ENCODE measurements around the gene DCLK1.

The DCLK1 gene

DNA sequence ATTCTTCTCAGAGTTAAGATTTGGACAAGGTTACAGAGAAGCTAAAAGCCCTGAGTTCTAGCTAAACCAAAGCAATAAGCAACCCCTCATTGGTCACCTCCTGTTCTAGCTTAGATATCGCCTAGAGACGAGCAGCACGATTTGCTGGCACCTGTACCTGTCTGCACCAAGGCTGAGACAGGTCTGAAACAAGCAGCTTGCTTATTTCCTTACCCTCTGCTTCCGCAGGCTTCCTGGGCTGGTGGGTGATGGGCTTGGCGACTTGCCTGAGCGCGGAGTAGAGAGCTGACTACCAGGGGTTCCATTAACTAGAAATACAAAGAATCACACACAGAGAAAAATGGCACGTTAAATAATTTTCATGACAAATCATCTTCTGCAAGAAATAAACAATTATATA, 276.9 kb downstream of the DCLK1 start:
- DNase-seq = no peak

DNA sequence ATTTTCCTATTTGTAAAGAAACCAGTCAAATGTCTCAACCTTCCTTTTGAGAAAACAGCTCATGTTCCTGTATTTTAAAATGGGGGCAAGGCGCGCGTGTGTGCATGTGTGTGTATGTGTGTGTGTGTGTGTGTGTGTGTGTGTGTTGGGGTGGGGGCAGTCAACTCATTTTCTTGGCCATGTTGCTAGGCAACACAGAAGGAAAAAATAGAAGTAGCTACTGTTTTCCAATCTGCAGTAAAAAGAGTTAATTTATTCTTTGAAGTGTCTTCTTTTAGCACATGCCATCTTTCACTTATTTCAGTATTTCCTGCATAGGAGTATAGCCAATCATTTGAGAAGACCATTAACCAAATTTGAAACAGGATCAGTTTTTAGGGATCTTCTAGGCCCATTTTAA, 279.3 kb downstream of the DCLK1 start:
- DNase-seq = no peak

DNA sequence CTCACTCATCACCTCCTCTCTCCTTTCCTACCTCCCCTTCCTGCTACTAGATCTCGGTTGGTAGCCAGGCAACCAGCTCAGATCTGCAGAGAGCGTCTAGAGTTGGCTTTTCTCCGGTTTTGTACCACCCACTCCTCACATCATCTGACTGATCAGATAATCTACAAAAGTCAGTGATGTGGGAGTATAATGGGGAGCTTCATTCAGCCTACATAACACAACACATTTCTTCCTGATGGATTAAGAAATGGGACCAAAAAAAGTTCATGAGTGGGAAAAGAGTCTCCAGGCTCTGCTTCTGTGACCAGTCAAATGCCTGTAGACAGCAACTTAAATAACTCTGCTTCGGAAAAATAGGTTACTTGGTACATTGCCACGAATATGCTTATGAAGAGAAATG, 279.8 kb downstream of the DCLK1 start:
- DNase-seq = no peak

GRCh38 chr13:35850569-35850968, 280.6 kb downstream of the DCLK1 start:
- no peak for DNase-seq

DNA sequence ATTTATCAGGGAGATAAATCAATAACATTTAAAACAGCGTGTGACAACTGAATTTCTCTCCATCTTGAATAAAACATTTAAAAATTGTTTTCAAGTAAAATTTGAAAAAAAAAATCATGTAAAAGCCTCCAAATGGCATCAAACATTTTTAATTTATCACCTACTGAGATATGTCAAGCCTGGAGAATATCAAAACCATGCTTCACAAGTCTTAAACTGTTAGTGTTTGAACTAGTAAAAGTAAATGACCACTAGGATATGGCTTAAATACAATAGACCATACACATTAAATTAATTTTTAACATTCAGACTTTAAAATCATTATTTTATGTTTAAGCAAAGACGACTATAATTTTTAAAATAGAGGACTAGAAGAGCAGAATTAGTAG, 281.9 kb downstream of the DCLK1 start:
- no peak for DNase-seq

GRCh38 chr13:35848336-35849255, 282.6 kb downstream of the DCLK1 start:
- no peak for DNase-seq

- no peak for DNase-seq
These were observed 287.9 kb downstream of the DCLK1 start for GRCh38 chr13:35843272-35843671.

- DNase-seq = no peak
These were observed 290.1 kb downstream of the DCLK1 start for GRCh38 chr13:35841060-35841521.

- DNase-seq = no peak
These were observed 291.4 kb downstream of the DCLK1 start for GRCh38 chr13:35839806-35840205.

DNA sequence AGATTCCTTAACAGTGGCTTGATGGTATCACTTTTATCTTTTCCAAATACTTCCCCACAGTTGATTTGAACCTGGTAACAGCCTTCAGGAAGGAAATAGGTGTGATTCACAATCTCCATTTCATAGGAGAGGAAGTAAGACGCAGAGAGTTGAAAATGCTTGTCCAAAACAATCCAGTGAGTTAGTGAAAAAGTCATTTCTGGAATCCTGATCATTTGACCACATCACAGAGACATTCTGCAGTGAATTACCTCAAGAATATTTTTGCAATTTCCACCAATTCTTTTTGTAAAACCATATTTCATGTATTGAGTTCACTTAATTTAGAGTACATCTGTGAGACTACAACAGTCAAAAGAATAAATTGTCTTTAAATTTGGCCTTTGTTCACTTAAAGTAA, 292.8 kb downstream of the DCLK1 start:
- DNase-seq = no peak

GRCh38 chr13:35836446-35836845, 294.7 kb downstream of the DCLK1 start:
- no peak for DNase-seq

DNA sequence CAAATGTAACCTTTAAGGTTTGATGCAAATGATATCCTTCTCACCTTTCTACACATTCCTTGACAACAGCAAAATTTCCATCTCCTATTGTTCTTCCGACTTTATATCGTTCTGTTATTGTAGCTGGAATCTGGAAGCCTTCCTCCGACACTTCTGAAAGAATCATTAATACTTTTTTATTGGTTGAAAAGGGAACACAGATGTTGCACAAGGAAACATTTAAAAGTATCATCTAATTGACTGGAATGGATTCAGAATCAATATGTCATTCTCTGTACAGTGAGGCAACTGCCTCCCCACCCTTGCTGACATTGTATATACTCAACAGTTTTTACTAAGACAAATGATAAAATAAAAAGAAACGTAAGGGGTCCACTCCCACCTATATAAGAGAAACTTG, 295.2 kb downstream of the DCLK1 start:
- no peak for DNase-seq

GRCh38 chr13:35833608-35834275, 297.4 kb downstream of the DCLK1 start:
- DNase-seq = no peak

DNA sequence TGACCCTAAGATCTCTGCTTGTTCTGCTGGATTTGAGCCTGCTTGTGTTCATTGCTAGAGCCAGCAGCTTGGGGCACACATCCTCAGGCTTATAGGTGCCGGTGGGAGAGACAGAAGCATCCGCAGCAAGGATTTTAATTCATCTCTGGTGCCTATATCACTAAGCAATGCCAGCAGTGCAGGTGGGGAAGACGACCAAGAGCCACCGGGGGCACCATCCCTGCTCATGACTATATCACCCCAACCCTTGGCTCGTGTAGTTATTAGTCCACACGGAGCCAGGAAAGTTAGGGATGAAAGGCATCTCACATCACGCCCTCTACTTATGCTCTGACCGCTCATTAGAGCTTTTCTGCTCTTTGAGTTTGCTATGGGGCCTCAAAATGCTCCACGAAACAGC, 298.2 kb downstream of the DCLK1 start:
- DNase-seq = no peak

GRCh38 chr13:35832551-35832950, 298.6 kb downstream of the DCLK1 start:
- DNase-seq = no peak

DNA sequence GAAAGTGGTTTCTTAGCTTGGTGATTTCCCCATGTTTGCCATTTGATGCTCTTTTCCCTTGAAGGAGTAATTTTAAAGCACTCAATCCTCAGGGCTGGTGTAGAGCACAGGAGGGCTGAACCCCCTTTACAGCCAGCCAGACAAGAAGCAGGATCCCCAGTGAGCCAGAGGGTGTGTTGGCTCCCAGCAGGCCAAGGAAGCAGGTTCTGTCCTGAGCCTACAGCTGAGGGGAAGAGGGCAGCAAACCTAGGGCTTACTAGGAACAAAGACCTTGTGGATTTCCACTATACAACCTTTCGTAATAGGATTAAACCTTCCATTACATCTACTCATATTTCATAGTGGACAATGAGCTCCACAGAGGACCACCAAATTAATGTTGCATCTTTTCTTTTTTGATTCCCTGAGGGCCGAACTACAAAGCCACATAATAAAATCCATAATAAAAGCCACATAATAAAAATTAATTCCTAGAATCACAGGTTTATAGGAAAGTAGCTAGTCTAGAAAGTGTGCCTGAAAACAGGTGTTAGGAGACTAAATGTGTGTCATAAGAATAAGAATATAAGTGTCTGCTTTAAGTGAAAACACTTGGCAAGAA, 300.2 kb downstream of the DCLK1 start:
- DNase-seq = no peak

DNA sequence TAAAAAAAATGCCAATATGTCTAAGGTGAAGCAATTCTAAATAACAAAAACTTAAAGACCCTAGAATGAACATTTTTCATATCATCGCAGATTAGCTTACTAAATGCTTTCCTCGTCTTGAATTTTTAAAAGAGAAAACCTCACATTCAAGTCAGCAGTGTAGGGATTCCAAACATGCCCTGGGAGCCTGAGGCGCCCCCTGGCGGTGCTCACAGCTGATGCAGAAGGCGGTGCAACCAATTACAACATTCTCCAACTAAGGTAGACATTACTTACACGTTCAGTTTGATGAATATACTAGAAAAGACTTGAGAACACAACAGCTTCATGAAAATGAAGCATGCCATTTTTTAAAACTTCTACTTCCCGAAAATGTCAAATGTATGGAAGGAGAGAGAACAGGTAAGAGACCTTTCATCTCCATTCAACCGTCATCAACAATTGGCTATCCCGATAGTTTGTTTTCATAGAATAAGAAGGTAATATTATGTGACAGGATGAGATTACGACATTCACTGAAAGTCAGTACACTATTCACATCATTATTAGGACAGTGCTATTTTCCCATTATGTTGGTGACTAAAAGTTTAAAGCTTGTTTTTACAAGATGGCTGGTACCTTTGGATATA, 304.4 kb downstream of the DCLK1 start:
- DNase-seq = no peak

- no peak for DNase-seq
These were observed 306.4 kb downstream of the DCLK1 start for GRCh38 chr13:35824825-35825224.

DNA sequence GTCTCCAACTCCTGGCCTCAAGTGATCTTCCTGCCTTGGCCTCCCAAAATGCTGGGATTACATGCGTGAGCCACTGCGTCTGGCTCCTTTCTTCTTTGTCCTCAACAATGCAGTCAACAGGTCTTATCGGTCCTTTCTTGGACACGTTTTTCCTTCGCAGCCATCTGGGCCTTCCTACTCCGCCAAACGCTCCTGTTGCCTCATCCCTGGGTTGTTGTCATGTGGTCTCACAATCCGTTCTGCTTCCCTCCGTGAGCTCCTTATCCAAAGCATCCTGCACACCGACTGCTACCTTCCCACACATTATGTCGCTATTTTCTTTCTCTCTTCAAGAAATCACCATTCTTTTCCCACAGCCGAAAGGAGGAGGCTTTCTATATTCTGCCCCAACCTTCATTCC, 306.8 kb downstream of the DCLK1 start:
- DNase-seq = no peak

GRCh38 chr13:35822666-35823065, 308.5 kb downstream of the DCLK1 start:
- DNase-seq = no peak

DNA sequence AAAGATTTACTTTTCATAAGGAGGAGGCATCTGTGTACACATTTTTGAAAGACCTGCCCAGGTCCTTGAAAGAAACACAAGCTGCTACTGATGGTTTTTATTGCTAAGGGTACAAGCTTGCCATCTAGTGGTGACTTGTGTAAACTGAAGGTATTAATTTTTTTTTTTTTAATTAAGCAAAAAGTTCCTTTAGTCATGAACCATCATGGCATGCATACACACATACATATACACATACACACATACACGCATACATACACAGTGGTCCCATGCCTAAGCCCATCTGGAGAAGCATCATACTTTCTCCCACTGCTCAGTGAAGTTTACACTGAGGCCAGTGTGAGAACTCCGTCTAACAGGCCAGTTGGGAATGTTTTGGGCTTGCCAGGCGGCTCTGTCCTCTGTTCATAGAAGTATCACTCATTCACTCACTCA, 312.5 kb downstream of the DCLK1 start:
- peak; percentile 50 for DNase-seq

DNA sequence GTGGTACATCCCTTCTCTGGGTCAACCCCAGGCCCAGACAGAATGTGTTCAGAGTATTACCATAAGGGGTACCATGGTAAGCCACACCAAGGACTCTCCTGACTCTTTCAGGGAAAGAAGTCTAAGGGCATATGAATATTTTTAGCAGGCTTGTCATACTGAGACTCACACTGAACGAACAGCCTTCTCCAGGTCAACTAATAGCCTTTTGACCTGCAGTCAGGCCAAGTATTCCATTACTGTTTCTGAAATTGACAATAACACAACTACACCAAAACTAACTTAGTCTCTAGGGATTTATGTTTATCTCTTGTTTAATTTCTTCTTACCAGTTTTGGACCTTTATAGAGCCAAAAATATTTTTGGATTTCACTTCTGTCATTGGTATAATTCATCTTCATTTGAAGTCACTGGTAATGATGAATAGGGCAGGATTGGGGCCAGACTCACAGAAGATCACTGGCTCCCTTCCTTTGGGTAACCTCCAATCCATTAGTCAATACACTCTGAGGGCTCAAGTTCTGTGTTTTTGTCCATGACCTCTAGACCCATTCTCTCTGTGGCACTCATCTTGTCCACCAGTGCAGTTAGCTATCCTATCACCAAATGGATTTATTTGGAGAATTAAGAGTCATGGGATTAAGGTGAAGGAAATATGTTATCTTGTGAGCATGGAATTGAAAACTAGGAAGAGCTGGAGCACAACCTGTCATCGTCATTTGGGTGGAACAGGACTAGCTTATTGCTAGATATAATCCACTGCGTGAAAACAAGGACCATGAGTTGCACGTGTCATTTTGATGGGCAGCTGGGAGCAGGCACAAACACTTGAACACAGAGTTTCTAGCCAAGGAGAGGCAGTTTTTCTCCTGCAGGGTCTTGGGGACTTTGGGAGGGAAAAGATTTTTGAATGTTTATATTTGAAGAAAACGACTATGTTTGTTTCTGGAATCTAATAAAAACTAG, 313.3 kb downstream of the DCLK1 start:
- DNase-seq = no peak
